ENCODE data around the gene MALL. TPM values are rescaled to one million over a fixed set of nuclear protein-coding genes. Genes with fewer than 3 reads are reported as not detected.
"Not testable (repeated sequence)": the region's sequence is repeated elsewhere in the genome, so short reads cannot be mapped to it uniquely, and the experiment has no call there.

The MALL gene
- total and polyA plus RNA-seq, 2 donors: 1.2 to 7.7 TPM

GRCh38 chr2:110101280-110101844 is 14.3 kb downstream of the MALL start:
- Histone ChIP-seq H3K4me3 (ENCODE audit: low read length in 2 of 2) (no peak overlapping the region), H3K9me3 (ENCODE audit: control insufficient read depth in 2 of 2, insufficient read depth in 1 of 2, low read length in 1 of 2) (no peaks in the 10 kb centered on the region), H3K27ac (ENCODE audit: low read depth in 1 of 2, low read length in 1 of 2) (peak overlapping the region in 1 of 2 donors; percentile 45), H3K36me3 (ENCODE audit: control insufficient read depth in 2 of 2, insufficient read depth in 2 of 2, low read length in 1 of 2) (no peaks in the 10 kb centered on the region), H3K4me1 (ENCODE audit: control insufficient read depth in 2 of 2, insufficient read depth in 2 of 2, low read length in 2 of 2) (peaks cover 0 to 7% of the 10 kb centered on the region in 2 donors), H3K27me3 (ENCODE audit: control insufficient read depth in 2 of 2, insufficient read depth in 1 of 2, low read length in 1 of 2) (no peaks in the 10 kb centered on the region)
- peak in 2 of 9 donors; percentile 19 to 23 for DNase-seq (ENCODE audit: low read depth in 6 of 9, low spot score in 9 of 9)
- 12% methylated on average over 11 of the region's 11 CpGs for WGBS

- not testable (repeated sequence) for H3K4me1 ChIP-seq (ENCODE audit: control insufficient read depth in 2 of 2, insufficient read depth in 2 of 2, low read length in 2 of 2); DNase-seq (ENCODE audit: low read depth in 6 of 9, low spot score in 9 of 9); H3K9me3 ChIP-seq (ENCODE audit: control insufficient read depth in 2 of 2, insufficient read depth in 1 of 2, low read length in 1 of 2); H3K36me3 ChIP-seq (ENCODE audit: control insufficient read depth in 2 of 2, insufficient read depth in 2 of 2, low read length in 1 of 2); H3K27me3 ChIP-seq (ENCODE audit: control insufficient read depth in 2 of 2, insufficient read depth in 1 of 2, low read length in 1 of 2); H3K4me3 ChIP-seq (ENCODE audit: low read length in 2 of 2)
- peak overlapping the region in 1 of 2 donors; percentile 7 for H3K27ac ChIP-seq (ENCODE audit: low read depth in 1 of 2, low read length in 1 of 2)
- WGBS: 83% methylated on average over 4 of the region's 4 CpGs
Measured at GRCh38 chr2:110100880-110101279, 14.7 kb downstream of the MALL start.

- no peak for DNase-seq (ENCODE audit: low read depth in 6 of 9, low spot score in 9 of 9)
- Histone ChIP-seq H3K27me3 (ENCODE audit: control insufficient read depth in 2 of 2, insufficient read depth in 1 of 2, low read length in 1 of 2) (no peaks in the 10 kb centered on the region), H3K9me3 (ENCODE audit: control insufficient read depth in 2 of 2, insufficient read depth in 1 of 2, low read length in 1 of 2) (no peaks in the 10 kb centered on the region), H3K4me3 (ENCODE audit: low read length in 2 of 2) (no peak overlapping the region), H3K4me1 (ENCODE audit: control insufficient read depth in 2 of 2, insufficient read depth in 2 of 2, low read length in 2 of 2) (peaks cover 0 to 5% of the 10 kb centered on the region in 2 donors), H3K36me3 (ENCODE audit: control insufficient read depth in 2 of 2, insufficient read depth in 2 of 2, low read length in 1 of 2) (no peaks in the 10 kb centered on the region), H3K27ac (ENCODE audit: low read depth in 1 of 2, low read length in 1 of 2) (no peak overlapping the region)
- 84% methylated on average over 8 of the region's 8 CpGs for WGBS
Measured at GRCh38 chr2:110100480-110100879, 15.1 kb downstream of the MALL start.

GRCh38 chr2:110099471-110100225 is 16.0 kb downstream of the MALL start:
- no peak overlapping the region for H3K27ac ChIP-seq (ENCODE audit: low read depth in 1 of 2, low read length in 1 of 2)
- H3K4me1 ChIP-seq (ENCODE audit: control insufficient read depth in 2 of 2, insufficient read depth in 2 of 2, low read length in 2 of 2): peaks cover 0 to 5% of the 10 kb centered on the region in 2 donors

GRCh38 chr2:110099038-110099425 is 16.6 kb downstream of the MALL start:
- 94% methylated on average over 6 of the region's 6 CpGs for WGBS
- Histone ChIP-seq H3K36me3 (ENCODE audit: control insufficient read depth in 2 of 2, insufficient read depth in 2 of 2, low read length in 1 of 2) (no peaks in the 10 kb centered on the region), H3K27ac (ENCODE audit: low read depth in 1 of 2, low read length in 1 of 2) (no peak overlapping the region), H3K9me3 (ENCODE audit: control insufficient read depth in 2 of 2, insufficient read depth in 1 of 2, low read length in 1 of 2) (no peaks in the 10 kb centered on the region), H3K27me3 (ENCODE audit: control insufficient read depth in 2 of 2, insufficient read depth in 1 of 2, low read length in 1 of 2) (no peaks in the 10 kb centered on the region), H3K4me1 (ENCODE audit: control insufficient read depth in 2 of 2, insufficient read depth in 2 of 2, low read length in 2 of 2) (peaks cover 0 to 4% of the 10 kb centered on the region in 2 donors), H3K4me3 (ENCODE audit: low read length in 2 of 2) (no peak overlapping the region)
- no peak for DNase-seq (ENCODE audit: low read depth in 6 of 9, low spot score in 9 of 9)

More at GRCh38 chr2:110099471-110100225, 16.0 kb downstream of the MALL start:
- H3K36me3 ChIP-seq (ENCODE audit: control insufficient read depth in 2 of 2, insufficient read depth in 2 of 2, low read length in 1 of 2): no peaks in the 10 kb centered on the region
- H3K9me3 ChIP-seq (ENCODE audit: control insufficient read depth in 2 of 2, insufficient read depth in 1 of 2, low read length in 1 of 2): no peaks in the 10 kb centered on the region
- 87% methylated on average over 10 of the region's 10 CpGs for WGBS
- H3K4me3 ChIP-seq (ENCODE audit: low read length in 2 of 2): no peak overlapping the region
- no peaks in the 10 kb centered on the region for H3K27me3 ChIP-seq (ENCODE audit: control insufficient read depth in 2 of 2, insufficient read depth in 1 of 2, low read length in 1 of 2)
- DNase-seq (ENCODE audit: low read depth in 6 of 9, low spot score in 9 of 9): no peak

- DNase-seq (ENCODE audit: low read depth in 6 of 9, low spot score in 9 of 9): no peak
- no peak overlapping the region for H3K27ac ChIP-seq (ENCODE audit: low read depth in 1 of 2, low read length in 1 of 2)
- 83% methylated on average over 14 of the region's 14 CpGs for WGBS
- peaks cover 0 to 2% of the 10 kb centered on the region in 2 donors for H3K4me1 ChIP-seq (ENCODE audit: control insufficient read depth in 2 of 2, insufficient read depth in 2 of 2, low read length in 2 of 2)
- H3K36me3 ChIP-seq (ENCODE audit: control insufficient read depth in 2 of 2, insufficient read depth in 2 of 2, low read length in 1 of 2): no peaks in the 10 kb centered on the region
- no peaks in the 10 kb centered on the region for H3K9me3 ChIP-seq (ENCODE audit: control insufficient read depth in 2 of 2, insufficient read depth in 1 of 2, low read length in 1 of 2)
- H3K27me3 ChIP-seq (ENCODE audit: control insufficient read depth in 2 of 2, insufficient read depth in 1 of 2, low read length in 1 of 2): no peaks in the 10 kb centered on the region
- H3K4me3 ChIP-seq (ENCODE audit: low read length in 2 of 2): no peak overlapping the region
Measured at GRCh38 chr2:110097506-110098220, 18.0 kb downstream of the MALL start.

GRCh38 chr2:110095994-110096633 is 19.5 kb downstream of the MALL start:
- Histone ChIP-seq H3K9me3 (ENCODE audit: control insufficient read depth in 2 of 2, insufficient read depth in 1 of 2, low read length in 1 of 2) (no peaks in the 10 kb centered on the region), H3K27me3 (ENCODE audit: control insufficient read depth in 2 of 2, insufficient read depth in 1 of 2, low read length in 1 of 2) (no peaks in the 10 kb centered on the region), H3K4me1 (ENCODE audit: control insufficient read depth in 2 of 2, insufficient read depth in 2 of 2, low read length in 2 of 2) (peaks cover 0 to 2% of the 10 kb centered on the region in 2 donors), H3K36me3 (ENCODE audit: control insufficient read depth in 2 of 2, insufficient read depth in 2 of 2, low read length in 1 of 2) (no peaks in the 10 kb centered on the region), H3K27ac (ENCODE audit: low read depth in 1 of 2, low read length in 1 of 2) (no peak overlapping the region), H3K4me3 (ENCODE audit: low read length in 2 of 2) (no peak overlapping the region)
- no peak for DNase-seq (ENCODE audit: low read depth in 6 of 9, low spot score in 9 of 9)
- 95% methylated on average over 8 of the region's 8 CpGs for WGBS

GRCh38 chr2:110094884-110095534 is 20.6 kb downstream of the MALL start:
- not testable (repeated sequence) for H3K9me3 ChIP-seq (ENCODE audit: control insufficient read depth in 2 of 2, insufficient read depth in 1 of 2, low read length in 1 of 2); H3K36me3 ChIP-seq (ENCODE audit: control insufficient read depth in 2 of 2, insufficient read depth in 2 of 2, low read length in 1 of 2); H3K27ac ChIP-seq (ENCODE audit: low read depth in 1 of 2, low read length in 1 of 2); H3K4me1 ChIP-seq (ENCODE audit: control insufficient read depth in 2 of 2, insufficient read depth in 2 of 2, low read length in 2 of 2); H3K4me3 ChIP-seq (ENCODE audit: low read length in 2 of 2); DNase-seq (ENCODE audit: low read depth in 6 of 9, low spot score in 9 of 9); H3K27me3 ChIP-seq (ENCODE audit: control insufficient read depth in 2 of 2, insufficient read depth in 1 of 2, low read length in 1 of 2)
- 74% methylated on average over 5 of the region's 6 CpGs for WGBS

Data from thymus (tissue), 11 donors.